ENCODE measurements around the gene RICTOR. TPM values are rescaled to one million over a fixed set of nuclear protein-coding genes. Genes with fewer than 3 reads are reported as not detected.

The RICTOR gene
- 30.2 and 40.2 TPM in 2 replicates for total RNA-seq

GRCh38 chr5:39074017-39074814, at the start of gene RICTOR:
Gene RICTOR (minus strand): TSS chr5:39074399. CDS start chr5:39074377, 22 bp downstream.

Other genes starting within 250 kb of the RICTOR start
- 165 and 241 TPM in 2 replicates for gene OSMR, start 228.4 kb downstream of the RICTOR start, total RNA-seq
- gene FYB1, start 145.2 kb upstream of the RICTOR start, total RNA-seq, result 0.03 and 0.07 TPM in 2 replicates